A673 (cell line): ENCODE measurements around the gene KCNC1.

Source experiments
- EZH2 ChIP-seq: fragments of 200-600 bp; sonication (generic); IDR thresholded peaks from 2 replicates; pipeline ENCODE4 v1.6.1; 2017; ENCODE audit warnings: borderline replicate concordance, low read depth, mild to moderate bottlenecking, mixed read lengths, antibody characterized with exemption, low read length; ENCODE audit not compliant: poor library complexity, severe bottlenecking
- TF ChIP-seq, protein P1 (sequence below): fragments of 300-800, 200-600 bp; sonication (generic); conservative IDR thresholded peaks from 2 replicates; pipeline ENCODE4 v1.5.1; 2017; ENCODE audit warnings: low read depth, mild to moderate bottlenecking, antibody characterized with exemption, low read length, moderate library complexity, mixed read lengths

DNA sequence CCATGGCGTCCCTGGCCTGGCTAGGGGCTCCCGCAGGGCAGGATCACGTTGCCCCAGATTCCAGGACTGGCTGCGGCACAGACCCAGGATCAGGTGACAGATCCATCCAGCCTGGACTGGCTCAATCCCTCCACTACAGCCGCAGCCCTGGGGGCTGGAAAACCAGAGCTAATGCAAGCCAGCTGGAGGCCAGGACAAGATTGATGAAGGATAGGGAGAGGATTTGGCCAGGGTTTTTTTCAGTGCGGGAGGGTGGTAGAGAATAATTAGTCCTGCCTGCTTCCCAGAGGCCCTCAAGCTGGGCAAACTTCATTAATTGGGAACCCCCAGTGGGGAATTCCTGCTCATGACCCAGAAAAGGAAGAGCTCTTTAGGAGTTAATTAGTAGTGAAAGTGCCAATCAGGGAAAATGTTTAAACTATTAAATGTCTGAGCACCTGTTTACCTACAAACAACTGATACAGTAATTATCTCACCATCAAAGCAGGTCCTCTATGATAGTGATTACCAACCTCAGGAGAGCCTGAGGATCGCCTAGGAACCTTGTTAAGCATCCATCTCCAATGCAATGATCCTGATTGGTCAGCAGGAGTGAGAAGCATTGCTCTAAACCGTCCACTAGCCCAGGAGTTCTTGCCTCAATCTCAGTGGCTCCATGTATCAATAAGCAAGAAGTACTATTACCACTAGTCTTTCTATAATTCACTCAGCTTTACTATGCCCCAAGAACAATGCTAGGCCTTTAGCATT lies 48.2 kb upstream of the KCNC1 start:
- TF ChIP-seq, protein P1, sequence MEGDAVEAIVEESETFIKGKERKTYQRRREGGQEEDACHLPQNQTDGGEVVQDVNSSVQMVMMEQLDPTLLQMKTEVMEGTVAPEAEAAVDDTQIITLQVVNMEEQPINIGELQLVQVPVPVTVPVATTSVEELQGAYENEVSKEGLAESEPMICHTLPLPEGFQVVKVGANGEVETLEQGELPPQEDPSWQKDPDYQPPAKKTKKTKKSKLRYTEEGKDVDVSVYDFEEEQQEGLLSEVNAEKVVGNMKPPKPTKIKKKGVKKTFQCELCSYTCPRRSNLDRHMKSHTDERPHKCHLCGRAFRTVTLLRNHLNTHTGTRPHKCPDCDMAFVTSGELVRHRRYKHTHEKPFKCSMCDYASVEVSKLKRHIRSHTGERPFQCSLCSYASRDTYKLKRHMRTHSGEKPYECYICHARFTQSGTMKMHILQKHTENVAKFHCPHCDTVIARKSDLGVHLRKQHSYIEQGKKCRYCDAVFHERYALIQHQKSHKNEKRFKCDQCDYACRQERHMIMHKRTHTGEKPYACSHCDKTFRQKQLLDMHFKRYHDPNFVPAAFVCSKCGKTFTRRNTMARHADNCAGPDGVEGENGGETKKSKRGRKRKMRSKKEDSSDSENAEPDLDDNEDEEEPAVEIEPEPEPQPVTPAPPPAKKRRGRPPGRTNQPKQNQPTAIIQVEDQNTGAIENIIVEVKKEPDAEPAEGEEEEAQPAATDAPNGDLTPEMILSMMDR, result no peak
- no peak for TF ChIP-seq EZH2
